ENCODE results near the gene SMARCD3. TPM values are rescaled to one million over a fixed set of nuclear protein-coding genes. Genes with fewer than 3 reads are reported as not detected.

SMARCD3 gene
- total and polyA plus RNA-seq, 9 of the 15 experiments (the other 6 are each of a cell fraction or from before 2014, with no cell fraction given), result 0.43 to 3.6 (median 2.6) TPM

GRCh38 chr7:151205730-151206129 lies 42.8 kb downstream of the SMARCD3 start:
- ATAC-seq (no peak), FAIRE-seq (no peak), DNase-seq (ENCODE audit: extremely low read depth in 1 of 4, low spot score in 3 of 4) (no peak)
- 17% methylated on average over 6 of the region's 6 CpGs for WGBS (ENCODE audit: insufficient coverage, low coverage, missing lambda C conversion rate)
- Histone ChIP-seq H3K9me1 (ENCODE audit: control insufficient read depth, insufficient read depth, low read length) (no peaks in the 10 kb centered on the region), H2AFZ (ENCODE audit: low read depth, low read length) (no peak overlapping the region), H3K36me3 (ENCODE audit: control insufficient read depth, insufficient read depth, low read length) (no peaks in the 10 kb centered on the region), H3K27ac (ENCODE audit: extremely low read depth, low read depth, low read length) (no peak overlapping the region), H3K79me2 (ENCODE audit: control insufficient read depth, insufficient read depth, low read length) (no peaks in the 10 kb centered on the region), H3K9me3 (replicated peaks; ENCODE audit: control insufficient read depth, insufficient read depth, low read depth, low read length) (no peaks in the 10 kb centered on the region), H3K4me2 (ENCODE audit: insufficient read depth, low read length) (no peak overlapping the region), H4K20me1 (replicated peaks; ENCODE audit: control insufficient read depth, insufficient read depth, low read length) (peaks cover 26% of the 10 kb centered on the region), H3K4me1 (replicated peaks in 1 of 2; ENCODE audit: control insufficient read depth in 2 of 2, insufficient read depth in 2 of 2, low read length in 2 of 2) (peaks cover 15 to 19% of the 10 kb centered on the region in 2 experiments), H3K9ac (ENCODE audit: insufficient read depth in 1 of 2, low read depth in 2 of 2, low read length in 2 of 2) (no peak overlapping the region), H3K27me3 (ENCODE audit: control insufficient read depth in 2 of 2, insufficient read depth in 2 of 2, low read length in 2 of 2) (peaks cover 50 to 51% of the 10 kb centered on the region in 2 experiments; a peak in 4 of 5 replicates), H3K4me3 (no peak overlapping the region)
- intact Hi-C loops (cut with micrococcal nuclease) (loop anchor here (2.0 kb wide), 1 partner anchor 35 kb away; no protein-coding TSS in a partner anchor), in situ Hi-C loops (cut with MboI) (no loop called here)
- no TSS peak for BruUV-seq (replicated peaks)
- POLR2A ChIA-PET, result interaction anchor here (0.6 to 1.1 kb wide), 3 partner anchors 9 to 27 kb away, joined by 3 read pairs; partner anchors contain the start of gene CHPF2
- CTCF ChIA-PET (ENCODE audit: low intra/inter-chr PET ratio), result no interaction called here
- TF ChIP-seq HBP1 (CRISPR knock-in tag; IDR thresholded peaks at IDR 0.05) (no peak), BRD4 (IDR thresholded peaks at IDR 0.05) (no peak), NFE2L1 (tag; IDR thresholded peaks at IDR 0.05; ENCODE audit: borderline replicate concordance, low read depth) (no peak)

Measured in K562 (cell line).